ENCODE results near the gene SLC25A12.
"Not testable (repeated sequence)": the region's sequence is repeated elsewhere in the genome, so short reads cannot be mapped to it uniquely, and the experiment has no call there.

SLC25A12 gene

DNA sequence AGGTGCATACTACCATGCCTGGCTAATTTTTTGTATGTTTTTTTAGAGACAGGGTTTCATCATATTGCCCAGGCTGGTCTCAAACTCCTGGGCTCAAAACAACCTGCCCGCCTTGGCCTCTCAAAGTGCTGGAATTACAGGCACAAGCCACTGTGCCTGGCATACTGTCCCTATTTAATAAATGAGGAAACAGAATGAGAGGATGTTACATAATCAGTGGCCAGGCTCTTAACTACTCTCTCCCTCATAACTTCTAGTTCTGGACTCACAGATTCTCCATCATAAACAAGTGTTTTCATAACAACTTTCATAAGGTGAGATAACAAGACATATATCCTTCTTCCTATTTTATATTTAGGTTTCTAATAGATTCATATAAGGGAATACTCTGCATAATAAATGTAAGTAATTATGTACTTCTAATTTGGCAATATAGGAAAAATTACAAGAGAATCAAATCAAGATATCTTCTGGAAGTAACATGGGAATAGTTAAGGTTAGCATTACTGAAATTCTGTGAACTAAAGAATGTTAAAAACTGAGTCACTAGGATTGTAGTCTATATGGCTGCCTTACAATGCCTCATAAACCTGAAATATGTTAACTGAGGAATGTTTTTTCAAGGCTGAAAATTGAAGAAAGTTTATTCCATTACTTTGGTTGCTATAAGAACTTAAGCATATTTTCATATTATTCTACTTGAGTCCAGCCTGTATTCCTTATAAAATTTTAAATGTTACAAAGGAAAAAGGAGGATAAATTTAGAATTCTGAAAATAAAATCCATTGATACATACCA, 71.3 kb downstream of the SLC25A12 start:
- no peak for DNase-seq

- DNase-seq: no peak
Measured at GRCh38 chr2:171819453-171819852, 74.6 kb downstream of the SLC25A12 start.

DNA sequence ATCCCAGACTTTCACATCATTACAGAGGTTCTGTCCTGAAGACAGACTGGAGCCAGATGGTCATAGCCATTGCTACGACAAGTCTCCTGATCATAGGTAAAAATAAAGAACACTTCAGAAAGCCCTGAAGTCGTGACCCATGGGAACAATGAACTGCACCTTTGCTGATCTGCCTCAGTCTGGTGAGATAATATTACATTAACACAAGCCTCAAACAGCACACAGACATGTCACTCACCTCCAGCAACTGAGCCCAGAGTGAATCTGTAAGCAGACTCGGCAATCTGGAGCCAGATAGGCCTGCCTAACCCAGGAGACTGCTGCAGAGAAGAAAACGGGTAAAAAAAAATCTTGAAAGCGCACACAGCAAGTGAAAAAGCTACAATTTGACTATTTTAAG, 79.2 kb downstream of the SLC25A12 start:
- no peak for DNase-seq

- no peak for DNase-seq
Measured at GRCh38 chr2:171814174-171814573, 79.9 kb downstream of the SLC25A12 start.

DNA sequence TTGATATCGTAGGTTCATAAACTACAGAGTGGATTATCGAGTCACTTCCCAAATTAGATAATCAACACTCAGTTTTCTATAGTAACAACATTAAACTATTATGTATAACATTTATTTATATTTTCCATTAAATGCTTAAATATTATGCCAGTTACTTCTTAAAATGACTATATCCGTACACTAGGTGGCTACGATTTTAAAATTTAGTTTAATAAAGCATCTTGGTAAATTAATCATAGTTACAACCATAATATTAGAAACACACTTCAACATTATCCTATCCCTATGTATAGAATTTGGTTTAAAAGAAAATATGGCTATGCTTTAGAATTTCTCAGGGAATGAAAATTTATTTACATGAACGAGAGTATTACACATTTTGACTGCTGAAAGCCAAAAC, 80.3 kb downstream of the SLC25A12 start:
- no peak for DNase-seq

DNA sequence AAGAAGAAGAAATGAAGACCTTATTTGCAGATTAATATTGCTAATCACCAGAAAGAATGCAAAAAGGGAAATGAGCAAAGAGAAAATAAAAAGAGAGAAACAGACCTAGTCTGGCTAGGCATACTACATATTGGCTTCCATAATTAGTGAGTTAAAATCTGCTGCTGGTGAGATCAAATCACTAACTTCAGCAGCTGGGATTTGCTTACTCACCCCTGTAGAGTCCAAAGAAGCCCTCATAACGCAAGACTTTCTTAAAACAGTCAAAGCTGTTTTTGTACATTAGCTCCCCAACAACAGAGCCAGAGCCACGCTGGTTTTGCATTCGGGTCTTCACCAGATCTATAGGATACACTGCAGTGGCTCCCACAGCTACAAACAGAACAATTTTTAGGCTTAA, 80.9 kb downstream of the SLC25A12 start:
- no peak for DNase-seq

DNA sequence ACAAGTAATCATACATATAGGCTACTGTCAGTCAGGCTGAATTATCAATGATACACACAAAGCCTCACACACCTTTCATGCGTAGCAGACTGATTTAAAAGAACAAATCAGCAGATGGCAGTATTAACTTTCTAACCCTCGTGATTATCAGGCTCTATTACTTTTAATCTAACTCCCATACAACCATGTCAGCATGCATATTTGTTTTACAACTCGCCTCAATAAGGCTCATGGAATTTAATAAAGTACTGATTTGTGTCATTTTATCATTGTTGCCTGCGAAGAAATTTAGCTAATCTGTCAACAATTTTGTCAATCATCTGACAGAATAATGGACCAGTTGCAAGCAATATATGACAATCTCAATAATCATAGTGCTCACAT, 82.8 kb downstream of the SLC25A12 start:
- peak; percentile 36 for DNase-seq

DNA sequence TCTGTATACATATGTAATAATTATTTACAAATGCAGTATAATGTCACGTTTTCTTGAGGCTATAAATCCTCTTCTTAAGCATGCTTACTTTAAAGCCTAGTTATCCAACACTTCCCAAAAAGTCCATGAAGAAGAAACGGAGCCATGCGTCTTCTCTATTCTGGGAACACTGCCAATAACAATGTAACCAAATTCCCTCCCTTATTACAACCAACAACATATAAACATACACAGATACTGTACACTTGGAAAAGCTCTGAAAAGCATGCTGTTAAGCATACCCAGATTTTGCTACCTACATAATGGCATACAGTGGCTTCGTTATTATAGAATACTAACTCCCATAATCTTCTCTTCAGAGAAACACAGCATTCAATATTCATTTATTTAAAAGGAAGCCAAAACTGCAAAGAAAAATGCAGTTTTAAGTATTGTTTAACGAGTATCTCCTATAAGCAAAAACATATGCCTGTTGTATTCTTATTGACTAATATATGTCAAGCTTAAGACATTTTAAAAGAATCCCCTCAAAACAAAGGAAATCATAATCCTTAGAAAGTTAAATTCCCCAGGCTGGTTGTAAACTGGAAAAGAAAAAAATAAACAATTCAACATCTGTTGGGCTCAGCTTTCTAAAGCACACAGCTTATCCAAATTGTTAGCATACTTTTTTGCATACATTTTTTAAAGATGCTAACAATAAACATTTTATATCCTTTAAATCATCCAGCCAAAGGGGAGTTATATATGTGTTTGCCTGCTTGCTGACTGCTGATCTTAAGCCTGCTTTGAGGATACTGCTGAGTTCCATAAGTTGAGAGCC, 83.4 kb downstream of the SLC25A12 start:
- DNase-seq: peak; percentile 52

GRCh38 chr2:171808885-171809284, 85.2 kb downstream of the SLC25A12 start:
- not testable (repeated sequence) for DNase-seq

DNA sequence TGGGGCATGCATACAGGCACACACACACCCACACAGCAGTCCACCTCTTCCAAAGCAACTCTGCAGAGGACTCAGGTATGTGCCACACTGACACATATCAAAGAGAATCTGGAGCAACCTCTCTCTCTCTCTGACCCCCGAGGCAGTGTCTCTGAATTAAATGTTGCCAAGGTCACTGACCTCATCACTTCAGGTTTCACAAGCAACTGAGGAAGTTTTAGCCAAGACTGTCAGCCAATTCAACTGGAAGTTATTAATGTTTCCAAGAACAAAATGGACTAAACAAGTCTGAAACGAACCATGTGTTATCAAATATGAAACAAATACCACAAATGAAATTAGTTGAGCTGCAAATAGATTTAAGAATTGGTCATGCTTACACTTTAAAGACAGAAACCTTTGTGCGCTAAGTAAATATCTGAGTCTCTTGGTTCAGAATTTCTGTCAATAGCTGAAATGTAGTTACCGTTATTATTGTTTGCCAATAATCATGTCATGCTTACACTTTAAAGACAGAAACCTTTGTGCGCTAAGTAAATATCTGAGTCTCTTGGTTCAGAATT, 86.1 kb downstream of the SLC25A12 start:
- no peak for DNase-seq

GRCh38 chr2:171807119-171807518, 86.9 kb downstream of the SLC25A12 start:
- DNase-seq: no peak

DNA sequence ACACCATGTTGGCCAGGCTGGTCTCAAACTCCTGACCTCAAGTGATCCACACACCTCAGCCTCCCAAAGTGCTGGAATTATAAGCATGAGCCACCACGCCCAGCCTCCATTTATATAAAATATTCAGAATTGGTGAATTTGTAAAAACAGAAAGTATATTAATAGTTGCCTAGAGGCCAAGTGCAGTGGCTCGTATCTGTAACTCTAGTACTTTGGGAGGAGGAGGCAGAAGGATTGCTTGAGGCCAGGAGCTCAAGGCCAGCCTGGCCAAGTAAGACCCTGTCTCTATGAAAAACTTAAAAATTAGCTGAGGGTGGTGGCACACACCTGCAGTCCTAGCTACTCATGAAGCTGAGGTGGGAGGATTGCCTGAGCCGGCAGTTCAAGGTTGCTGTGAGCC, 89.6 kb downstream of the SLC25A12 start:
- DNase-seq: no peak

DNA sequence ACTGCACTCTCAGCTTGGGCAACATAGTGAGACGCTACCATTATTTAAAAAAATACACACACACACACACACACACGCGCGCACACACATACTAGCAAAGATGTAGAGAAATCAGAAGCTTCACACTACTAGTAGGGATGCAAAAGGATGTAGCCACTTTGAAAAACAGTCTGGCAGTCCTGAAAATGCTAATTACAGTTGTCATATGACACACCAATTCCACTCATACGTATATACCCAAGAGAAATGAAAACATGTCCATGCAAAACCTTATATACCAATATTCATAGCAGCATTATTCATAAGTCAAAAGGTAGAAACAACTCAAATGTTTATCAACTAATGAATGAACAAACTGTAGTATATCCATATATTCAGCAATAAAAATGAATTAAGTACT, 90.3 kb downstream of the SLC25A12 start:
- DNase-seq: no peak

DNA sequence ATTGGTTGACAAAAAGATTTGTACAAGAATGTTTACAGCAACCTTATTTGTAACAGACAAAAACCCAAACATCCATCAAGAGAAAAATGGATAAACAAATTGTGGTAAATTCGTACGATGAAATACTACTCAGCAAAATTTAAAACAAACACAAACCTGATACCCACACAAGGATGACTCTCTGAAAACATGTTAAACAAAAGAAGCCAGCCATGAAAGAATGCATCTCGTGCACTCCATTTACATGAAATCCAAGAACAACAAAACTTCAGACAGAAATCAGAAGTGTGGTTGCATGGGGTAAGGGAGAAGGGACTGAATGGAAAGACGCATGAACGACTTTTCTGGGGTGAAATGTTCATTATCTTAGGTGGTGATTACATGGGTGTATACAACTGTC, 93.4 kb downstream of the SLC25A12 start:
- DNase-seq: no peak

DNA sequence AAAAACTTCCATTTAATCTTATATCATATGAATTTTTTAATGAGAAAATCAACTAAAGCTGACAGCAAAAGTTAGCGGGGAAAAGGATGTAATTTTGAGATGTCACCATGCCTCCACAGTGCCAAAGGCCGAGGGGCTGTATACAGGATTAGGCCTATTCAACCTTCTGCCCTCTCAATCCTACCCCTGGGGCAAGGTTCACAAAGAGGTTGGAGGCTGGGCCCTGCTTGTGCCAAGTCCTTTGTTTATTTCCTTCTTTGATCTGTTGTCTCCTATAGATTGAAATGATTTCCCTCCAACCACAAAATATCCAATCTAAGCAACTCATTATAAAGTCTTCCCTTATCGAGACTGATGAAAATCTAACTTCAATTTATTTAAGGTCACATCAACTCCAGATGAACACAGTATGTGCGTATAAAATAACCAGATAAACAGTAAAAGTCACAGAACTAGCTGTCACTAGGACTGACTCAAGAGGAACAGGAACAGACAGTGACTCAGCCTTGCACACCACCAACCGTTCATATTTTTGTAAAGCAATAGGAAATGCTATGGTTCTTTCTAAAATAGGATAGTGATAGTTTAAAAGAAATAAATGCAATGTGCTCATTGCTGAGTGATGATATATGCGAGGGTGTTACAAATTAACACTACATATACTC, 95.8 kb downstream of the SLC25A12 start:
- no peak for DNase-seq

- no peak for DNase-seq
Measured at GRCh38 chr2:171794918-171795317, 99.1 kb downstream of the SLC25A12 start.

GRCh38 chr2:171793691-171794678, 100.1 kb downstream of the SLC25A12 start:
- DNase-seq: no peak

DNA sequence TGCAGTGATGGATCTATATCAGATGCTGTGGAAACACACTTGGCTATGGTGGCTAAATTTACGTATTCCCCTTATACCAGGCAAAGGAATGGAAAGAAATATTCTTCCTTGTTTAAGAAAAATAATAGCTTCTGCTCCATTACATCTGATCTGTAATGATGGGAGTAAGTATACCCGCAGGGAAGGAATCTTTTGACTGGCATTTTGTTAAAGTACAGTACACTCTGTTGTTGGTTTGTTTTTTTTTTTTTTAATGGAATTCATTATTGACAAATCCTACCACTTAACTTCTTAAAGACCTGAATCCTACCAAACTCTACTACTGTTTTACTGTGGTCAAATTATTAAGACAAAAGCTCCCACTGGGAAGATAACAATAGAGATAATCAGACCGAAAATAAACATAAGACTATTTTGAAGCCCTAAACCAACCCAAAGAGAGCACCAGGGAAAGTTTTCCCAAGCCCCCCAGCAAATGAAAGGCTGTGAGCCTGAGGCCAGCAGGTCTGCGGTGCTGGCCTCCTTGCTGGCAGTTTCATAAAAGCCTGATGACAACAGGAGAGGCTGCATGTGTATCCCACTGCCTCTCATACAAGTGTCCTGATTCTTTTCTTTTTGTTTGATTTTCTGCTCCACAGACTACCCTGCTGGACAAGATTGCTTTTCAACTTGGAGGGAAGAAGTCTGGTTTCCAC, 101.0 kb downstream of the SLC25A12 start:
- no peak for DNase-seq

- DNase-seq: no peak
Measured at GRCh38 chr2:171792157-171792556, 101.9 kb downstream of the SLC25A12 start.

DNA sequence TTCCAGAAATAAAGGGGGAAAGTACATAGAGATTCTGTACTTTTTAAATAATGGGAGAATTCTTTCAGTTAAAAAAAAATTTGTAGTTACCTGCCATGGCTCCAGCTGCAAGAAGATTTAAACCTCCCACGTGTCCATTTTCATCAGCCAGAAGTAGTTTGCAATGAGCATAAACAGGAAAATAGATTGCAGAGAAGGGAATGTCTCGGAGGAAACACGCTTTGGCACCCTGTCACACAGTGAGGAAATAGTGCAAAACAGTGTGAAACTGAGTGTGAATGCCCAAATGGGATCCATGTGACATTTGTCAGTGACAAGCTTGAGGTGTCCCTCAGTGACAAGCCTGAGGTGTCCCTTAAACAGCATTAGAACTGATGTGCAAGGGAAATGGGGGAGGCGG, 102.7 kb downstream of the SLC25A12 start:
- no peak for DNase-seq

- no peak for DNase-seq
Measured at GRCh38 chr2:171789956-171790355, 104.1 kb downstream of the SLC25A12 start.

All from NCI-H345 (cell line).